Measurements from ENCODE around the gene NSMCE4A.
"Not testable (repeated sequence)": the region's sequence is repeated elsewhere in the genome, so short reads cannot be mapped to it uniquely, and the experiment has no call there.

The NSMCE4A gene

GRCh38 chr10:121926671-121927317, 48.2 kb downstream of the NSMCE4A start:
- H3K27ac ChIP-seq (ENCODE audit: insufficient read depth, low read length, poor library complexity, severe bottlenecking): peak overlapping the region; percentile 92
- H3K27me3 ChIP-seq (replicated peaks; ENCODE audit: control insufficient read depth, insufficient read depth, low read length, poor library complexity, severe bottlenecking): no peaks in the 10 kb centered on the region
- H3K36me3 ChIP-seq (ENCODE audit: control insufficient read depth, insufficient read depth, low read length): no peaks in the 10 kb centered on the region
- H3K4me3 ChIP-seq (ENCODE audit: insufficient read depth, low read depth, low read length, poor library complexity, severe bottlenecking): peak overlapping the region; percentile 92
- H3K9me3 ChIP-seq (ENCODE audit: control insufficient read depth, low read length): no peaks in the 10 kb centered on the region
- DNase-seq: peak in 1 of 3 donors; percentile 0
- no peaks in the 10 kb centered on the region for H3K4me1 ChIP-seq (ENCODE audit: control insufficient read depth, insufficient read depth, low read length, poor library complexity, severe bottlenecking)

- no peaks in the 10 kb centered on the region for H3K9me3 ChIP-seq (ENCODE audit: control insufficient read depth, low read length)
- no peaks in the 10 kb centered on the region for H3K27me3 ChIP-seq (replicated peaks; ENCODE audit: control insufficient read depth, insufficient read depth, low read length, poor library complexity, severe bottlenecking)
- H3K4me3 ChIP-seq (ENCODE audit: insufficient read depth, low read depth, low read length, poor library complexity, severe bottlenecking): no peak overlapping the region
- H3K36me3 ChIP-seq (ENCODE audit: control insufficient read depth, insufficient read depth, low read length): no peaks in the 10 kb centered on the region
- H3K4me1 ChIP-seq (ENCODE audit: control insufficient read depth, insufficient read depth, low read length, poor library complexity, severe bottlenecking): no peaks in the 10 kb centered on the region
- H3K27ac ChIP-seq (ENCODE audit: insufficient read depth, low read length, poor library complexity, severe bottlenecking): no peak overlapping the region
- no peak for DNase-seq
Observed at GRCh38 chr10:121926157-121926556, 48.9 kb downstream of the NSMCE4A start.

- Histone ChIP-seq H3K4me3 (ENCODE audit: insufficient read depth, low read depth, low read length, poor library complexity, severe bottlenecking) (no peak overlapping the region), H3K27me3 (replicated peaks; ENCODE audit: control insufficient read depth, insufficient read depth, low read length, poor library complexity, severe bottlenecking) (no peaks in the 10 kb centered on the region), H3K4me1 (ENCODE audit: control insufficient read depth, insufficient read depth, low read length, poor library complexity, severe bottlenecking) (no peaks in the 10 kb centered on the region), H3K36me3 (ENCODE audit: control insufficient read depth, insufficient read depth, low read length) (no peaks in the 10 kb centered on the region), H3K9me3 (ENCODE audit: control insufficient read depth, low read length) (no peaks in the 10 kb centered on the region), H3K27ac (ENCODE audit: insufficient read depth, low read length, poor library complexity, severe bottlenecking) (no peak overlapping the region)
- no peak for DNase-seq
Observed at GRCh38 chr10:121921238-121921931, 53.6 kb downstream of the NSMCE4A start.

- no peak overlapping the region for H3K27ac ChIP-seq (ENCODE audit: insufficient read depth, low read length, poor library complexity, severe bottlenecking)
- no peaks in the 10 kb centered on the region for H3K9me3 ChIP-seq (ENCODE audit: control insufficient read depth, low read length)
- H3K27me3 ChIP-seq (replicated peaks; ENCODE audit: control insufficient read depth, insufficient read depth, low read length, poor library complexity, severe bottlenecking): no peaks in the 10 kb centered on the region
- no peak overlapping the region for H3K4me3 ChIP-seq (ENCODE audit: insufficient read depth, low read depth, low read length, poor library complexity, severe bottlenecking)
- H3K4me1 ChIP-seq (ENCODE audit: control insufficient read depth, insufficient read depth, low read length, poor library complexity, severe bottlenecking): no peaks in the 10 kb centered on the region
- DNase-seq: no peak
- H3K36me3 ChIP-seq (ENCODE audit: control insufficient read depth, insufficient read depth, low read length): no peaks in the 10 kb centered on the region
Observed at GRCh38 chr10:121919666-121920065, 55.4 kb downstream of the NSMCE4A start.

GRCh38 chr10:121918800-121919199, 56.2 kb downstream of the NSMCE4A start:
- H3K27ac ChIP-seq (ENCODE audit: insufficient read depth, low read length, poor library complexity, severe bottlenecking); H3K4me1 ChIP-seq (ENCODE audit: control insufficient read depth, insufficient read depth, low read length, poor library complexity, severe bottlenecking); H3K27me3 ChIP-seq (replicated peaks; ENCODE audit: control insufficient read depth, insufficient read depth, low read length, poor library complexity, severe bottlenecking); DNase-seq; H3K9me3 ChIP-seq (ENCODE audit: control insufficient read depth, low read length); H3K4me3 ChIP-seq (ENCODE audit: insufficient read depth, low read depth, low read length, poor library complexity, severe bottlenecking); H3K36me3 ChIP-seq (ENCODE audit: control insufficient read depth, insufficient read depth, low read length): not testable (repeated sequence)

GRCh38 chr10:121914661-121915060, 60.4 kb downstream of the NSMCE4A start:
- peaks cover 8% of the 10 kb centered on the region for H3K36me3 ChIP-seq (ENCODE audit: control insufficient read depth, insufficient read depth, low read length)
- no peaks in the 10 kb centered on the region for H3K27me3 ChIP-seq (replicated peaks; ENCODE audit: control insufficient read depth, insufficient read depth, low read length, poor library complexity, severe bottlenecking)
- no peak for DNase-seq

GRCh38 chr10:121911421-121911697, 63.7 kb downstream of the NSMCE4A start:
- H3K4me1 ChIP-seq (ENCODE audit: control insufficient read depth, insufficient read depth, low read length, poor library complexity, severe bottlenecking): no peaks in the 10 kb centered on the region
- peaks cover 8% of the 10 kb centered on the region for H3K36me3 ChIP-seq (ENCODE audit: control insufficient read depth, insufficient read depth, low read length)
- no peak overlapping the region for H3K4me3 ChIP-seq (ENCODE audit: insufficient read depth, low read depth, low read length, poor library complexity, severe bottlenecking)
- no peak overlapping the region for H3K27ac ChIP-seq (ENCODE audit: insufficient read depth, low read length, poor library complexity, severe bottlenecking)
- no peaks in the 10 kb centered on the region for H3K9me3 ChIP-seq (ENCODE audit: control insufficient read depth, low read length)
- no peak for DNase-seq
- H3K27me3 ChIP-seq (replicated peaks; ENCODE audit: control insufficient read depth, insufficient read depth, low read length, poor library complexity, severe bottlenecking): no peaks in the 10 kb centered on the region

More at GRCh38 chr10:121914661-121915060, 60.4 kb downstream of the NSMCE4A start:
- Histone ChIP-seq H3K4me3 (ENCODE audit: insufficient read depth, low read depth, low read length, poor library complexity, severe bottlenecking) (no peak overlapping the region), H3K27ac (ENCODE audit: insufficient read depth, low read length, poor library complexity, severe bottlenecking) (no peak overlapping the region), H3K9me3 (ENCODE audit: control insufficient read depth, low read length) (no peaks in the 10 kb centered on the region), H3K4me1 (ENCODE audit: control insufficient read depth, insufficient read depth, low read length, poor library complexity, severe bottlenecking) (no peaks in the 10 kb centered on the region)

- Histone ChIP-seq H3K27ac (ENCODE audit: insufficient read depth, low read length, poor library complexity, severe bottlenecking) (no peak overlapping the region), H3K36me3 (ENCODE audit: control insufficient read depth, insufficient read depth, low read length) (peaks cover 8% of the 10 kb centered on the region), H3K27me3 (replicated peaks; ENCODE audit: control insufficient read depth, insufficient read depth, low read length, poor library complexity, severe bottlenecking) (no peaks in the 10 kb centered on the region), H3K9me3 (ENCODE audit: control insufficient read depth, low read length) (no peaks in the 10 kb centered on the region), H3K4me3 (ENCODE audit: insufficient read depth, low read depth, low read length, poor library complexity, severe bottlenecking) (no peak overlapping the region), H3K4me1 (ENCODE audit: control insufficient read depth, insufficient read depth, low read length, poor library complexity, severe bottlenecking) (no peaks in the 10 kb centered on the region)
- no peak for DNase-seq
Observed at GRCh38 chr10:121910673-121911420, 64.2 kb downstream of the NSMCE4A start.
